Hepatocyte (in vitro differentiated cells): Measurements from ENCODE around the gene MYO3B. TPM values are rescaled to one million over a fixed set of nuclear protein-coding genes. Genes with fewer than 3 reads are reported as not detected.

ENCODE experiments used
- DNase-seq: peaks from one replicate; pipeline ENCODE4 v3.0.0-alpha.2; 2016; ENCODE audit warnings: low spot score
- H2AFZ ChIP-seq: fragments of 200-600 bp; sonication (generic); 2 replicates; pipeline ENCODE4 v1.6.0; 2016; ENCODE audit warnings: antibody characterized with exemption, mild to moderate bottlenecking
- H3K27ac ChIP-seq: fragments of 200-600 bp; sonication (generic); 2 replicates; pipeline ENCODE4 v1.5.1; 2016; ENCODE audit warnings: mild to moderate bottlenecking
- H3K27me3 ChIP-seq: fragments of 200-600 bp; sonication (generic); 2 replicates; pipeline ENCODE4 v1.6.1; 2016
- H3K36me3 ChIP-seq: fragments of 200-600 bp; sonication (generic); replicated peaks from 2 replicates; pipeline ENCODE4 v1.5.1; 2016; ENCODE audit warnings: low read depth; ENCODE audit not compliant: insufficient read depth
- H3K4me1 ChIP-seq: fragments of 200-600 bp; sonication (generic); 2 replicates; pipeline ENCODE4 v1.5.1; 2016; ENCODE audit warnings: mild to moderate bottlenecking, moderate library complexity; ENCODE audit not compliant: insufficient read depth
- H3K4me2 ChIP-seq: fragments of 200-600 bp; sonication (generic); 2 replicates; pipeline ENCODE4 v1.6.0; 2016
- H3K4me3 ChIP-seq: fragments of 200-600 bp; sonication (generic); 2 replicates; pipeline ENCODE4 v1.5.1; 2016; ENCODE audit warnings: mild to moderate bottlenecking
- H3K79me2 ChIP-seq: fragments of 200-600 bp; sonication (generic); 2 replicates; pipeline ENCODE4 v1.6.0; 2017; ENCODE audit warnings: mild to moderate bottlenecking
- H3K9me2 ChIP-seq: fragments of 200-600 bp; sonication (generic); replicated peaks from 2 replicates; pipeline ENCODE4 v1.6.0; 2017; ENCODE audit warnings: mild to moderate bottlenecking; ENCODE audit not compliant: insufficient read depth
- H3K9me3 ChIP-seq: fragments of 200-600 bp; sonication (generic); 2 replicates; pipeline ENCODE4 v1.5.1; 2016; ENCODE audit warnings: low read depth, mild to moderate bottlenecking
- H4K20me1 ChIP-seq: fragments of 200-600 bp; sonication (generic); 2 replicates; pipeline ENCODE4 v1.6.0; 2016; ENCODE audit warnings: mild to moderate bottlenecking; ENCODE audit not compliant: insufficient read depth, poor library complexity, severe bottlenecking
- EZH2 ChIP-seq: fragments of 200-600 bp; sonication (generic); IDR thresholded peaks from 2 replicates; pipeline ENCODE4 v1.6.1; 2016; ENCODE audit warnings: antibody characterized with exemption, mild to moderate bottlenecking, borderline replicate concordance
- EZH2phosphoT487 ChIP-seq: fragments of 200-600 bp; sonication (generic); IDR thresholded peaks from one replicate; pipeline ENCODE4 v1.6.1; 2018; ENCODE audit warnings: antibody characterized with exemption, mild to moderate bottlenecking, low read depth, moderate library complexity; ENCODE audit not compliant: unreplicated experiment, severe bottlenecking
- WGBS: methylation state at CpG from one replicate; pipeline ENCODE4 v1.1.6; 2016; ENCODE audit warnings: low lambda C conversion rate; ENCODE audit errors: missing lambda C conversion rate; 5-methylcytosine and 5-hydroxymethylcytosine counted together
- polyA plus RNA-seq: library from polyadenylated mRNA; unstranded; fragments of >200 nt; fragmentation: Nextera tagmentation; extraction: Ambion mirVana; gene quantifications from 2 replicates; pipeline ENCODE4 v1.2.1, GENCODE V29; 2016
- total RNA-seq: library from RNA; depleted of rRNA; stranded (reverse); fragments of >200 nt; gene quantifications from 2 replicates; pipeline ENCODE4 v1.2.3, GENCODE V29; 2014
- TF ChIP-seq, protein P1 (sequence below): fragments of 200-600 bp; sonication (generic); IDR thresholded peaks from 2 replicates; pipeline ENCODE4 v1.5.1; 2016; ENCODE audit warnings: antibody characterized with exemption, mild to moderate bottlenecking; ENCODE audit not compliant: poor library complexity

MYO3B gene
- total and polyA plus RNA-seq, 2 experiments from 2014 or later = 0.63 to 1.1 TPM

- Histone ChIP-seq H3K27ac (no peak overlapping the region), H2AFZ (no peak overlapping the region), H3K9me3 (no peaks in the 10 kb centered on the region), H4K20me1 (no peaks in the 10 kb centered on the region), H3K9me2 (no peaks in the 10 kb centered on the region), H3K27me3 (no peaks in the 10 kb centered on the region), H3K4me1 (peaks cover 10% of the 10 kb centered on the region), H3K4me3 (no peak overlapping the region), H3K4me2 (no peak overlapping the region), H3K36me3 (no peaks in the 10 kb centered on the region), H3K79me2 (no peaks in the 10 kb centered on the region)
- TF ChIP-seq EZH2 = no peak
- no peak for DNase-seq
- 78% methylated on average over 6 of the region's 6 CpGs for WGBS
These were observed 497.8 kb downstream of the MYO3B start for GRCh38 chr2:170675701-170676100.

- DNase-seq = peak; percentile 44
- no peaks in the 10 kb centered on the region for H3K9me2 ChIP-seq
- TF ChIP-seq EZH2 = no peak
- TF ChIP-seq, protein P1, sequence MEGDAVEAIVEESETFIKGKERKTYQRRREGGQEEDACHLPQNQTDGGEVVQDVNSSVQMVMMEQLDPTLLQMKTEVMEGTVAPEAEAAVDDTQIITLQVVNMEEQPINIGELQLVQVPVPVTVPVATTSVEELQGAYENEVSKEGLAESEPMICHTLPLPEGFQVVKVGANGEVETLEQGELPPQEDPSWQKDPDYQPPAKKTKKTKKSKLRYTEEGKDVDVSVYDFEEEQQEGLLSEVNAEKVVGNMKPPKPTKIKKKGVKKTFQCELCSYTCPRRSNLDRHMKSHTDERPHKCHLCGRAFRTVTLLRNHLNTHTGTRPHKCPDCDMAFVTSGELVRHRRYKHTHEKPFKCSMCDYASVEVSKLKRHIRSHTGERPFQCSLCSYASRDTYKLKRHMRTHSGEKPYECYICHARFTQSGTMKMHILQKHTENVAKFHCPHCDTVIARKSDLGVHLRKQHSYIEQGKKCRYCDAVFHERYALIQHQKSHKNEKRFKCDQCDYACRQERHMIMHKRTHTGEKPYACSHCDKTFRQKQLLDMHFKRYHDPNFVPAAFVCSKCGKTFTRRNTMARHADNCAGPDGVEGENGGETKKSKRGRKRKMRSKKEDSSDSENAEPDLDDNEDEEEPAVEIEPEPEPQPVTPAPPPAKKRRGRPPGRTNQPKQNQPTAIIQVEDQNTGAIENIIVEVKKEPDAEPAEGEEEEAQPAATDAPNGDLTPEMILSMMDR = no peak
- no peak for TF ChIP-seq EZH2phosphoT487
- H3K79me2 ChIP-seq = no peaks in the 10 kb centered on the region
- H3K27ac ChIP-seq = no peak overlapping the region
- H3K4me3 ChIP-seq = no peak overlapping the region
- H3K4me1 ChIP-seq = peaks cover 10% of the 10 kb centered on the region
- WGBS = 6% methylated on average over 5 of the region's 5 CpGs
- H3K27me3 ChIP-seq = no peaks in the 10 kb centered on the region
- no peak overlapping the region for H2AFZ ChIP-seq
- no peaks in the 10 kb centered on the region for H3K9me3 ChIP-seq
- no peaks in the 10 kb centered on the region for H3K36me3 ChIP-seq
- H4K20me1 ChIP-seq = no peaks in the 10 kb centered on the region
- peak overlapping the region; percentile 57 for H3K4me2 ChIP-seq
These were observed 501.7 kb downstream of the MYO3B start for GRCh38 chr2:170679607-170680079.

- Histone ChIP-seq H3K36me3 (no peaks in the 10 kb centered on the region), H3K9me2 (no peaks in the 10 kb centered on the region), H2AFZ (no peak overlapping the region), H3K27me3 (no peaks in the 10 kb centered on the region), H3K4me2 (no peak overlapping the region), H4K20me1 (no peaks in the 10 kb centered on the region), H3K4me1 (peaks cover 10% of the 10 kb centered on the region), H3K27ac (no peak overlapping the region), H3K4me3 (no peak overlapping the region), H3K9me3 (no peaks in the 10 kb centered on the region), H3K79me2 (no peaks in the 10 kb centered on the region)
- TF ChIP-seq, protein P1 = no peak
- TF ChIP-seq EZH2phosphoT487 (no peak), EZH2 (no peak)
- no peak for DNase-seq
- 43% methylated on average over 2 of the region's 2 CpGs for WGBS
These were observed 502.4 kb downstream of the MYO3B start for GRCh38 chr2:170680172-170680941.

DNA sequence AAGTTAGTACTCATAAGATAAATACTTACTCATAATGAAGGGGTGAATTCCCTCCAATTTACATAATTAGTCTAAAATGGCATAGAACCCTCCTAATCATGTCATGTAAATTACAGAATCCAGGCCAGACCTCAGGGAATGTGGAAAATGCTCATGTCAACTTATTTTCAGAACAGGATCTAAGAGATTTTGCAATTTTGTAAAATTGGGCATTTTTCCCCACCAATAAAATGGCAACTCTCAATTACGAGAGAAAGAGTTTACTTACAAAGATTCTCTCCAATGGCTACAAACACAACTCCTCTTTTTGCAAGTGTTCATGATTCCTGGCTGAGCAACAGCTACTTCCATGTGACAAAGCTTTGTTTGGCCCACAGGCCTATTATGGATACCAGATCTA is 503.4 kb downstream of the MYO3B start:
- no peak overlapping the region for H2AFZ ChIP-seq
- H3K36me3 ChIP-seq = no peaks in the 10 kb centered on the region
- H3K9me2 ChIP-seq = no peaks in the 10 kb centered on the region
- H3K4me3 ChIP-seq = no peak overlapping the region
- H3K27ac ChIP-seq = no peak overlapping the region
- no peak overlapping the region for H3K4me2 ChIP-seq
- H3K4me1 ChIP-seq = peaks cover 10% of the 10 kb centered on the region
- H3K27me3 ChIP-seq = no peaks in the 10 kb centered on the region
- WGBS = 60% methylated on average over 1 of the region's 1 CpG
- TF ChIP-seq EZH2 = no peak
- no peak for TF ChIP-seq EZH2phosphoT487
- TF ChIP-seq, protein P1 = no peak
- H3K9me3 ChIP-seq = no peaks in the 10 kb centered on the region
- no peaks in the 10 kb centered on the region for H4K20me1 ChIP-seq
- H3K79me2 ChIP-seq = no peaks in the 10 kb centered on the region
- DNase-seq = no peak
